Esophagus squamous epithelium (tissue), 5 donors: ENCODE data around the gene UGT1A10. TPM values are rescaled to one million over a fixed set of nuclear protein-coding genes. Genes with fewer than 3 reads are reported as not detected.

Source experiments
- DNase-seq: peaks from one replicate; lab custom pipeline; 2025; lab: John Stamatoyannopoulos, UW
- H3K27ac ChIP-seq, 4 donors: fragments of 200-600 bp; sonication (generic); one replicate each; pipeline ENCODE4 v1.5.1; 2016 to 2019; ENCODE audit warnings: mild to moderate bottlenecking in 1 of 4
- H3K27me3 ChIP-seq, 4 donors: fragments of 200-600 bp; sonication (generic); 1 replicate in 3 of 4; 2 replicates in 1 of 4; pipeline versions ENCODE4 v1.5.1 to v1.6.0; 2017 to 2021; ENCODE audit warnings: antibody characterized with exemption in 1 of 4
- H3K36me3 ChIP-seq, 3 donors: fragments of 200-600 bp; sonication (generic); one replicate each; pipeline ENCODE4 v1.5.1; 2016 to 2019
- H3K4me1 ChIP-seq, 3 donors: fragments of 200-600 bp; sonication (generic); one replicate each; pipeline ENCODE4 v1.5.1; 2017 to 2019
- H3K4me3 ChIP-seq, 4 donors: fragments of 200-600 bp; sonication (generic); 1 replicate in 3 of 4; 2 replicates in 1 of 4; pipeline ENCODE4 v1.5.1; 2016 to 2019; ENCODE audit warnings: mild to moderate bottlenecking in 2 of 4, moderate library complexity in 1 of 4
- H3K9me3 ChIP-seq, 3 donors: fragments of 200-600 bp; sonication (generic); one replicate each; pipeline ENCODE4 v1.5.1; 2016 to 2019
- POLR2A ChIP-seq, 4 donors: fragments of 450-650 bp; IDR thresholded peaks; one replicate each; pipeline ENCODE4 v1.6.1; 2017; ENCODE audit warnings: antibody characterized with exemption in 4 of 4, mild to moderate bottlenecking in 4 of 4, moderate library complexity in 3 of 4
- WGBS, 2 donors: methylation state at CpG; one replicate each; pipeline ENCODE4 v1.1.5; 2018; 5-methylcytosine and 5-hydroxymethylcytosine counted together
- intact Hi-C: fragments of 100-400 bp; cut with DNase I; formaldehyde crosslinking; loops from one replicate; pipeline ENCODE4 v1.15.0; 2022
- total RNA-seq, 4 donors: library from RNA; depleted of rRNA; stranded (reverse); fragments of >200 nt; gene quantifications; one replicate each; pipeline ENCODE4 v1.1.0, GENCODE V29; 2016
- TF ChIP-seq, protein P1 (sequence below), 6 experiments: fragments of 450-650 bp in 4 of 6; fragments of 200-600 bp in 2 of 6; sonication (generic) in 2 of 6; IDR thresholded peaks; one replicate each; pipeline ENCODE4 v1.5.1; 2016 to 2019; ENCODE audit warnings: antibody characterized with exemption in 6 of 6, mild to moderate bottlenecking in 4 of 6, moderate library complexity in 4 of 6
- donor health status: DM: yes; HTN: yes; CAD: no.

UGT1A10 gene
- total RNA-seq, 4 donors from 2014 or later = 12.4 to 45.0 (median 23.9) TPM

DNA sequence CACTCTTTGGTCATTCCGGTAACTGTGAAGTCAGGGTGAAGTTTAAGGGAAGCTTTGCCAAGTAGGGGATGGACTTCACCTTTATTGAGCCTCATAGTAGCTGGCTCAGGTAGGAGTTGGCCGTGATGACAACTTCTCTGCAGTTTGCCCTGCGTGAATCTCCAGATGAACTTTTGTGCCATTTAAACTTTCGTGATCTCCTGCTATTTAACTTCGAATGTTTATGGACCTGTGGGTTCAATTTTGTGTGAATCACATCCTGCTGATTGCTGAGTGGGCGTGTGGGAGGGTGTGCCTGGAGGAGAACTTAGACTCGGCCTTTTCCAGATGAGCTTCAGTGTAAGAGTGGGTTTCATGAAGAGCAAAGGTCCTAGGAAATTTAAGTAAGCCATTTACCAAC is 128.0 kb downstream of the UGT1A10 start:
- DNase-seq = no peak
- Histone ChIP-seq H3K9me3 (no peaks in the 10 kb centered on the region), H3K27ac (no peak overlapping the region), H3K27me3 (peaks cover 0 to 8% (median 0%) of the 10 kb centered on the region in 4 donors), H3K4me1 (peaks cover 5 to 26% (median 9%) of the 10 kb centered on the region in 3 donors), H3K36me3 (peaks cover 0 to 27% (median 0%) of the 10 kb centered on the region in 3 donors), H3K4me3 (no peak overlapping the region)
- intact Hi-C loops = no loop called here
- 36 to 54% methylated on average over 5 to 7 of the region's 7 CpGs for WGBS, 2 donors
- no peak for TF ChIP-seq POLR2A (IDR thresholded peaks at IDR 0.05)
- TF ChIP-seq, protein P1, sequence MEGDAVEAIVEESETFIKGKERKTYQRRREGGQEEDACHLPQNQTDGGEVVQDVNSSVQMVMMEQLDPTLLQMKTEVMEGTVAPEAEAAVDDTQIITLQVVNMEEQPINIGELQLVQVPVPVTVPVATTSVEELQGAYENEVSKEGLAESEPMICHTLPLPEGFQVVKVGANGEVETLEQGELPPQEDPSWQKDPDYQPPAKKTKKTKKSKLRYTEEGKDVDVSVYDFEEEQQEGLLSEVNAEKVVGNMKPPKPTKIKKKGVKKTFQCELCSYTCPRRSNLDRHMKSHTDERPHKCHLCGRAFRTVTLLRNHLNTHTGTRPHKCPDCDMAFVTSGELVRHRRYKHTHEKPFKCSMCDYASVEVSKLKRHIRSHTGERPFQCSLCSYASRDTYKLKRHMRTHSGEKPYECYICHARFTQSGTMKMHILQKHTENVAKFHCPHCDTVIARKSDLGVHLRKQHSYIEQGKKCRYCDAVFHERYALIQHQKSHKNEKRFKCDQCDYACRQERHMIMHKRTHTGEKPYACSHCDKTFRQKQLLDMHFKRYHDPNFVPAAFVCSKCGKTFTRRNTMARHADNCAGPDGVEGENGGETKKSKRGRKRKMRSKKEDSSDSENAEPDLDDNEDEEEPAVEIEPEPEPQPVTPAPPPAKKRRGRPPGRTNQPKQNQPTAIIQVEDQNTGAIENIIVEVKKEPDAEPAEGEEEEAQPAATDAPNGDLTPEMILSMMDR (IDR thresholded peaks at IDR 0.05) = no peak

DNA sequence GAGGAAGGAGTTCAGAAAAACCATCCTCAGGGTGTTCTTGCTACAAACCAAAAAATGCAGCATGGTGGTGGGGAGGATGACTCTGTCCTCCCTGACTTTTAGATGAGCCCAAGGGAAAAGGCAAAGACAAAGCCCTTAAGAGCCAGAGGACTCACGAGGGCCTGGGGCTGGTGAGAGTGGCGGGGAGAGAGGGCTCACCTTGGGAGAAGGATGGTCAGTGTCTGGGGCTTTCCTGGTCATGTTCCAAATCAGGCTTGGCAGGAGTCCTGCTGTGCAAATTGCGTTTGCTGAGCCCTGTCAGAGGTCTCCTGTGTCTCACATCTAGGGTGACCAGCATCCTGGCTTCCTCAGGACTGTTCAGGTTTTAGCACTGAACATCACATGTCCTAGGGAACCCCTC is 128.5 kb downstream of the UGT1A10 start:
- DNase-seq = no peak
- intact Hi-C loops = no loop called here
- TF ChIP-seq POLR2A (IDR thresholded peaks at IDR 0.05) = no peak
- TF ChIP-seq, protein P1 (IDR thresholded peaks at IDR 0.05) = no peak
- H3K36me3 ChIP-seq = peaks cover 0 to 32% (median 0%) of the 10 kb centered on the region in 3 donors
- 49 to 89% methylated on average over 3 of the region's 3 CpGs for WGBS, 2 donors
- peaks cover 0 to 8% (median 0%) of the 10 kb centered on the region in 4 donors for H3K27me3 ChIP-seq
- no peak overlapping the region for H3K27ac ChIP-seq
- no peak overlapping the region for H3K4me3 ChIP-seq
- peaks cover 5 to 22% (median 9%) of the 10 kb centered on the region in 3 donors for H3K4me1 ChIP-seq
- no peaks in the 10 kb centered on the region for H3K9me3 ChIP-seq

DNA sequence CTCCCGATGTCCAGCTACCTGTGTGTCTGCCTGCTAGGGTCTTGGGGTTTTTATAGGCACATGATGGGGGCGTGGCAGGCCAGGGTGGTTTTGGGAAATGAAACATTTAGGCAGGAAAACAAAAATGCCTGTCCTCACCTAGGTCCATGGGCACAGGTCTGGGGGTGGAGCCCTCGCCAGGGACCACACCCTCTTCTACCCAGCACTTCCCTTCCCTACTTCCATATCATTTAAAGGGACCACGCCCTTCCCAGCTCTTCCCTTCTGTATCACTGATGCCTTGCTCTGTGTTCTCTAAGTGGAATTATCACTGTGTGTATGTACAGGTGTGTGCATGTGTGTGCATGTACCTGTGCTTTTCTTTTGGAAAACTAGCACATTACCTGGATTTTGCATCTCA is 130.2 kb downstream of the UGT1A10 start:
- peaks cover 0 to 49% (median 0%) of the 10 kb centered on the region in 3 donors for H3K36me3 ChIP-seq
- peaks cover 0 to 8% (median 0%) of the 10 kb centered on the region in 4 donors for H3K27me3 ChIP-seq
- no peak overlapping the region for H3K27ac ChIP-seq
- intact Hi-C loops = no loop called here
- no peak for DNase-seq
- WGBS, 2 donors = 33 to 65% methylated on average over 2 of the region's 4 CpGs
- H3K4me1 ChIP-seq = peaks cover 0 to 6% (median 4%) of the 10 kb centered on the region in 3 donors
- no peak for TF ChIP-seq POLR2A (IDR thresholded peaks at IDR 0.05)
- TF ChIP-seq, protein P1 (IDR thresholded peaks at IDR 0.05) = no peak
- no peak overlapping the region for H3K4me3 ChIP-seq
- H3K9me3 ChIP-seq = no peaks in the 10 kb centered on the region

DNA sequence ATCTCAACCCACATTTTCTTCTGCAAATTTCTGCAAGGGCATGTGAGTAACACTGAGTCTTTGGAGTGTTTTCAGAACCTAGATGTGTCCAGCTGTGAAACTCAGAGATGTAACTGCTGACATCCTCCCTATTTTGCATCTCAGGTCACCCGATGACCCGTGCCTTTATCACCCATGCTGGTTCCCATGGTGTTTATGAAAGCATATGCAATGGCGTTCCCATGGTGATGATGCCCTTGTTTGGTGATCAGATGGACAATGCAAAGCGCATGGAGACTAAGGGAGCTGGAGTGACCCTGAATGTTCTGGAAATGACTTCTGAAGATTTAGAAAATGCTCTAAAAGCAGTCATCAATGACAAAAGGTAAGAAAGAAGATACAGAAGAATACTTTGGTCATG is 131.8 kb downstream of the UGT1A10 start:
- H3K27me3 ChIP-seq = peaks cover 0 to 8% (median 0%) of the 10 kb centered on the region in 4 donors
- intact Hi-C loops = no loop called here
- H3K27ac ChIP-seq = no peak overlapping the region
- peaks cover 0 to 65% (median 0%) of the 10 kb centered on the region in 3 donors for H3K36me3 ChIP-seq
- H3K4me1 ChIP-seq = no peaks in the 10 kb centered on the region
- H3K4me3 ChIP-seq = no peak overlapping the region
- H3K9me3 ChIP-seq = no peaks in the 10 kb centered on the region
- 76 to 81% methylated on average over 4 of the region's 4 CpGs for WGBS, 2 donors
- no peak for DNase-seq
- TF ChIP-seq, protein P1 (IDR thresholded peaks at IDR 0.05) = no peak
- TF ChIP-seq POLR2A (IDR thresholded peaks at IDR 0.05) = no peak

DNA sequence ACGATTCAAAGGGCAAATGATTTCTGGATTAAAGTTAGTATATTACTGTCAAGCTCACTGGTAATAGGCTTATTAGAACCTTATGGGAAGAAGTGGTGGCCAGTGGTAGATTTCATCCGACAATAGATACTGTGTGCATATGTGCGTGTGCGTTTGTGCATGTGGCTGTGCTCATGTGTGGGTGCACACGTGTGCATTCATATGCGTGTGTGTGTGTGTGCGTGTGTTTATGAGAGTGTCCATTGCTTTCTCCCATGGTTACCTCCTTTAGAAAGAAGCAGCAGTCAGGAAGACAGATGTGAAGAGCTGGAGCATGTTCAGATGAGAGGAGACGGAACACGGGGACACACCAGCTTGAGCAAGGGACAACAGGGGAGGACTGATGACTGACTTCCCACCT is 133.0 kb downstream of the UGT1A10 start:
- WGBS, 2 donors = 87 to 93% methylated on average over 8 to 9 of the region's 9 CpGs

More for the DNA sequence above, 133.0 kb downstream of the UGT1A10 start:
- Histone ChIP-seq H3K4me1 (no peaks in the 10 kb centered on the region), H3K9me3 (no peaks in the 10 kb centered on the region), H3K27me3 (peaks cover 0 to 8% (median 0%) of the 10 kb centered on the region in 4 donors), H3K27ac (no peak overlapping the region), H3K4me3 (no peak overlapping the region), H3K36me3 (peaks cover 0 to 77% (median 0%) of the 10 kb centered on the region in 3 donors)
- TF ChIP-seq, protein P1 (IDR thresholded peaks at IDR 0.05) = no peak
- no peak for TF ChIP-seq POLR2A (IDR thresholded peaks at IDR 0.05)
- intact Hi-C loops = no loop called here
- DNase-seq = no peak
